Pancreas (tissue), 10 donors: ENCODE data around the gene CCDC50. TPM values are rescaled to one million over a fixed set of nuclear protein-coding genes. Genes with fewer than 3 reads are reported as not detected.

Experiments used
- ATAC-seq, 4 donors: fragments of 200-7000 bp; cut with Tn5 transposase; one replicate each; pipeline versions ENCODE4 v1.8.0 to v1.9.1; 2020; ENCODE audit warnings: mild to moderate bottlenecking in 4 of 4, moderate library complexity in 4 of 4
- DNase-seq, 6 donors: peaks; one replicate each; pipeline ENCODE4 v3.0.0-alpha.2; 2020
- FAIRE-seq: peaks from 2 replicates; lab custom pipeline; 2012; peaks lifted over from hg19 to GRCh38; lab: Jason Lieb, UNC
- H3K27ac ChIP-seq, 4 donors: fragments of 200-600 bp; sonication (generic); 1 replicate in 3 of 4; 2 replicates in 1 of 4; pipeline versions ENCODE4 v1.5.0 to v1.8.0; 2020
- H3K27me3 ChIP-seq, 4 donors: fragments of 200-600 bp; one replicate each; pipeline ENCODE4 v1.8.0; 2021
- H3K36me3 ChIP-seq, 3 donors: fragments of 200-600 bp; sonication (generic) in 1 of 3; one replicate each; pipeline versions ENCODE4 v1.5.0 to v1.8.0; 2020 to 2021
- H3K4me1 ChIP-seq, 3 donors: fragments of 200-600 bp; one replicate each; pipeline ENCODE4 v1.8.0; 2021
- H3K4me3 ChIP-seq, 4 donors: fragments of 200-600 bp; sonication (generic) in 2 of 4; one replicate each; pipeline versions ENCODE4 v1.5.0 to v1.8.0; 2020 to 2021
- H3K9me3 ChIP-seq, 4 donors: fragments of 200-600 bp; one replicate each; pipeline ENCODE4 v1.8.0; 2021
- WGBS, 2 donors: extraction: QIAGEN DNeasy Blood & Tissue Kit; methylation state at CpG; one replicate each; pipeline ENCODE4 v1.1.7; 2013; 5-methylcytosine and 5-hydroxymethylcytosine counted together
- intact Hi-C, 3 donors: fragments of 100-400 bp; cut with DNase I; formaldehyde crosslinking; loops; one replicate each; pipeline versions ENCODE4 v1.11.1 to v1.14.2; 2022
- polyA plus RNA-seq, 2 donors: library from polyadenylated mRNA; stranded (reverse); fragments of 200-250 nt; gene quantifications; one replicate each; pipeline ENCODE4 v1.2.3, GENCODE V29; 2013
- total RNA-seq, 6 donors: library from RNA; stranded (reverse); fragmentation: NEBNext Ultra II Directional in 4 of 6; extraction: Animal tissue kit (Norgen Biotek cat#: 25700) in 4 of 6; gene quantifications; one replicate each; pipeline versions ENCODE4 v1.2.1 to v1.2.4, GENCODE V29; 2021 to 2023
- TF ChIP-seq, protein P1 (sequence below), 4 donors: fragments of 200-600 bp; sonication (generic) in 3 of 4; IDR thresholded peaks; one replicate each; pipeline versions ENCODE4 v1.5.0 to v1.8.0; 2021; ENCODE audit warnings: antibody characterized with exemption in 4 of 4
- donor health status: healthy with polysubstance abuse.
- donor health status: DM: no; HTN: no; CAD: no; lungs with moderate emphysema.
- donor health status: DM: no; HTN: no; CAD: no.
- donor health status: control.
- donor health status: control.
- donor health status: Bipolar disorder and iron deficiency.
- donor health status: DM: yes; HTN: yes; CAD: no.
- donor health status: DM: no; HTN: no; CAD: no.
- donor health status: DM: no; HTN: no; CAD: no.
- donor health status: DM: yes; HTN: yes; CAD: no.

Gene CCDC50
- total and polyA plus RNA-seq, 8 donors, result 24.5 to 44.4 (median 30.4) TPM

DNA sequence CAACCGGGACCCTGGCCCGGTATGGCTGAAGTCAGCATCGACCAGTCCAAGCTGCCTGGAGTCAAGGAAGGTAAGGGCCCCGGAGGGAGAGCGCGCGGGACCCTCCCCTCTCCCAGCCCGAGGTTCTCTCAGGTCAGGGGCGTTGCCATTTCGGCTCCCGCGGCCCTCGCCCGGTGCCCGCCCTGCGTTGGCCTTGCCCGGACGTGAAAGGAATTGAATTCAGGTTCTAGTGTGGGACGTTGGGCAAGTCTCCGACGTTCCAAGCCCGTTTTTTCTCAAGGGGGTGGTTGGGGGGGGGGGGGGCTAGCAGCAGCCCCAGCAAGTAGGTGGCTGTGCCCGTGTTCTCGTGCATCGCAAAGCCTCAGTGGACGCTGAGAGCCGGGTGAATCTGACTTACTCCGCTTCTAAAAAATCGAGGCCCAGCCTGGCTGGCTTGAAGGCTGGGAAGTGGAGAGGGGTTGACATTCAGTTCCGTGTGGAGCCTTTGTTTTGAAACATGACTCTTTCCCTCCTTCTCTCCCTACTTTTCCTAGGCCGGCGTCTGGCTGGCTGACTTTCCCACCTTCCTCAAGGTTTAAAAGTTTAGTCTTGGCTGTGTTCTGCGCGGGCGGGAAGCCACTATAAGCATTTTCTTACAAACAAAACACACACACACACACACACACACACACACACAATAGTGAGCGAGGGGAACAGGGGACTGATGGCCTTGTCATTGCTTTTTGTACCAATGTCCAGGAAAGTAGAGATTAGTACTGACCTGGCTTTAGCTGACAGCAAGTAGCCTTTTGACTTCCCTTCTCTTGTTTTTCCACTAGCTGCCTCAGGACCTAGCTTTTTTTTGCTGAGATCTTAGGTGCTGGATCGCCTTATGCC lies 698 bp downstream of the CCDC50 start, which contains the start of gene UTS2B:
Gene UTS2B (minus strand): TSS at position 873 of the 876 bp plus-strand sequence. CDS start 48,337 bp downstream, outside the sequence.
- H3K27ac ChIP-seq, result peak within 1 kb of the TSS; percentile 79 to 96 (median 90)
- H3K9me3 ChIP-seq, result no peaks in the 10 kb centered on the region
- H3K27me3 ChIP-seq, result no peaks in the 10 kb centered on the region
- H3K4me3 ChIP-seq, result peak within 1 kb of the TSS; percentile 76 to 96 (median 80)
- peaks cover 9 to 25% (median 13%) of the 10 kb centered on the region in 3 donors for H3K4me1 ChIP-seq
- 1 to 2% methylated on average over 25 to 37 of the region's 37 CpGs for WGBS, 2 donors
- intact Hi-C loops, result no loop called here
- TF ChIP-seq, protein P1, sequence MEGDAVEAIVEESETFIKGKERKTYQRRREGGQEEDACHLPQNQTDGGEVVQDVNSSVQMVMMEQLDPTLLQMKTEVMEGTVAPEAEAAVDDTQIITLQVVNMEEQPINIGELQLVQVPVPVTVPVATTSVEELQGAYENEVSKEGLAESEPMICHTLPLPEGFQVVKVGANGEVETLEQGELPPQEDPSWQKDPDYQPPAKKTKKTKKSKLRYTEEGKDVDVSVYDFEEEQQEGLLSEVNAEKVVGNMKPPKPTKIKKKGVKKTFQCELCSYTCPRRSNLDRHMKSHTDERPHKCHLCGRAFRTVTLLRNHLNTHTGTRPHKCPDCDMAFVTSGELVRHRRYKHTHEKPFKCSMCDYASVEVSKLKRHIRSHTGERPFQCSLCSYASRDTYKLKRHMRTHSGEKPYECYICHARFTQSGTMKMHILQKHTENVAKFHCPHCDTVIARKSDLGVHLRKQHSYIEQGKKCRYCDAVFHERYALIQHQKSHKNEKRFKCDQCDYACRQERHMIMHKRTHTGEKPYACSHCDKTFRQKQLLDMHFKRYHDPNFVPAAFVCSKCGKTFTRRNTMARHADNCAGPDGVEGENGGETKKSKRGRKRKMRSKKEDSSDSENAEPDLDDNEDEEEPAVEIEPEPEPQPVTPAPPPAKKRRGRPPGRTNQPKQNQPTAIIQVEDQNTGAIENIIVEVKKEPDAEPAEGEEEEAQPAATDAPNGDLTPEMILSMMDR (IDR thresholded peaks at IDR 0.05), result no peak
- ATAC-seq (peak; percentile 61 to 74 (median 69)), DNase-seq (peak; percentile 42 to 83 (median 56)), FAIRE-seq (no peak)
- no peaks in the 10 kb centered on the region for H3K36me3 ChIP-seq

- Histone ChIP-seq H3K9me3 (no peaks in the 10 kb centered on the region), H3K27ac (peak overlapping the region; percentile 79 to 96 (median 90)), H3K4me1 (peaks cover 9 to 31% (median 18%) of the 10 kb centered on the region in 3 donors), H3K36me3 (no peaks in the 10 kb centered on the region), H3K27me3 (no peaks in the 10 kb centered on the region), H3K4me3 (peak overlapping the region; percentile 8 to 96 (median 80))
- ATAC-seq, result peak in 1 of 4 donors; percentile 11
- TF ChIP-seq, protein P1 (IDR thresholded peaks at IDR 0.05), result no peak
- peak in 2 of 6 donors; percentile 15 to 17 for DNase-seq
- intact Hi-C loops, result no loop called here
- WGBS, 2 donors, result 6 to 11% methylated on average over 11 of the region's 11 CpGs
- FAIRE-seq, result no peak
Observed at GRCh38 chr3:191330530-191331048, 1.4 kb downstream of the CCDC50 start.

DNA sequence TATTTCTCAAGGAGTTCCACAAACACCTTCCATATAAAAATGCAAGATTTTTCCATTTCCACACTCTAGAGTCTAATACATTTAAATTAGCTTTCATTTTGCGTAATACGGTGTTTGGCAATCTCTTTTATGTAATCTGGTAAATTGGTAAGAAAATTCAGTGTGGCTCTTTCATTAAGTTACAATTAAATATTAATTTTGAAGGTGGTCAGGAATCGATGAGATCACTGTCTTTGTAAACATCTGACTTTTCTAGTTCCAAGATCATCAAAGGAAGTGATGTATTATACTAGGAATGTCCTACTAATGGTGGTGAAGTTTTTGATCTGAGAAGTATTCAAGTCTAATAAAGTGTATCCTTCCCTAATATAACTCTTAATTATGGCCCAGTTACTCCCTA lies 2.2 kb downstream of the CCDC50 start:
- Histone ChIP-seq H3K4me1 (peaks cover 9 to 31% (median 18%) of the 10 kb centered on the region in 3 donors), H3K27ac (peak overlapping the region in 1 of 4 donors; percentile 85), H3K9me3 (no peaks in the 10 kb centered on the region), H3K36me3 (no peaks in the 10 kb centered on the region), H3K4me3 (peak overlapping the region in 2 of 4 donors; percentile 82 to 96), H3K27me3 (no peaks in the 10 kb centered on the region)
- WGBS, 2 donors, result 59 to 69% methylated on average over 3 of the region's 3 CpGs
- intact Hi-C loops, result no loop called here
- no peak for DNase-seq
- no peak for FAIRE-seq
- TF ChIP-seq, protein P1 (IDR thresholded peaks at IDR 0.05), result no peak
- no peak for ATAC-seq

DNA sequence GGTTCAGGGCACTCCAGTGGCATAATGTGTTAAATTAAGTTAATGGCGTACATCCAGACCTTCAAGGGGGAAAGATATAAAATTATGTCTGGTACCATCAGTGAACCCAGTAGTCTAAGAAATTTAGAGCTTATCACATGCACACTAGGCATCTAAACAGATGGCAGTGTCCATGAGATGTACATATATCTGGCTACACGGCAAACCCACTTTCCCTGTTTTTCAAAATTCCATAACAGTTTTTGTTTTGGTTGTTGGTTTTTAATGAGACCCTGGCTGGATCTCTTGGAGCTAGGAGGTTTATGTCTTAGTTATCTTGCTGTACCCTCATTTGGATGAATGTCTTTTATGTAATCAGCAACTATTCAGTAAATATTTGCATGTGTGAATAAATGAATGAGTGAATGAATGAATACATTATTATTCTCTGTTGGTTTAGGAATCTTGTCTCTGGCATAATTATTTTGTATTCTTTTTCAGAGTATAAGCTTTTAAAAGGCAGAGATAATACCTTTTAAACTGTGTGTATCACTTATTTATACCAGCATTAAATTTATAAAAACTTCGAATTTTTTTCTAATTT lies 4.2 kb downstream of the CCDC50 start:
- H3K27me3 ChIP-seq, result no peaks in the 10 kb centered on the region
- TF ChIP-seq, protein P1 (IDR thresholded peaks at IDR 0.05), result no peak
- no peak for ATAC-seq
- no peaks in the 10 kb centered on the region for H3K36me3 ChIP-seq
- intact Hi-C loops, result no loop called here
- no peak for FAIRE-seq
- peaks cover 9 to 31% (median 18%) of the 10 kb centered on the region in 3 donors for H3K4me1 ChIP-seq
- no peak overlapping the region for H3K4me3 ChIP-seq
- DNase-seq, result no peak
- H3K27ac ChIP-seq, result no peak overlapping the region
- 87 to 94% methylated on average over 3 of the region's 3 CpGs for WGBS, 2 donors
- no peaks in the 10 kb centered on the region for H3K9me3 ChIP-seq
